ENCODE data around the gene ZNF593OS.

Gene ZNF593OS

GRCh38 chr1:26125946-26126320 lies 45.7 kb downstream of the ZNF593OS start:
- no peak for DNase-seq

DNA sequence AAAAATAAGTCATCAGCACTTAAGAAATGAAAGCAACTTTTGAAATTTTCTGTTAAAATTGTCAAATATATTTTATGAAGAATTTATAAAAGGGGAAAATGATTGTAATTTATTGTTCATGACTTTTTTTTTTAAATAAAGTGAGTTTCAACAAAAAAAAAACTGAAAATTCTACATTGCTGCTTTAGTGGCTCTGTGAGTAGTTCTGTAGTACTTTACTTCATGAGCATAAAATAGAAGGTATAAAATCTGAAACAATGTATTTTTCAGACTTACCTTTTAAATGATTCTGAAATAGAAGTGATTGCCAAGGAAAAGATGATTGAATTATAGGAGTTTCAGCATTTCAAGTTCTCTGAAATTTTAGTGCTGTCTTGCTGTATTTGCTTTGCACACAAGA lies 46.2 kb downstream of the ZNF593OS start:
- DNase-seq: no peak

DNA sequence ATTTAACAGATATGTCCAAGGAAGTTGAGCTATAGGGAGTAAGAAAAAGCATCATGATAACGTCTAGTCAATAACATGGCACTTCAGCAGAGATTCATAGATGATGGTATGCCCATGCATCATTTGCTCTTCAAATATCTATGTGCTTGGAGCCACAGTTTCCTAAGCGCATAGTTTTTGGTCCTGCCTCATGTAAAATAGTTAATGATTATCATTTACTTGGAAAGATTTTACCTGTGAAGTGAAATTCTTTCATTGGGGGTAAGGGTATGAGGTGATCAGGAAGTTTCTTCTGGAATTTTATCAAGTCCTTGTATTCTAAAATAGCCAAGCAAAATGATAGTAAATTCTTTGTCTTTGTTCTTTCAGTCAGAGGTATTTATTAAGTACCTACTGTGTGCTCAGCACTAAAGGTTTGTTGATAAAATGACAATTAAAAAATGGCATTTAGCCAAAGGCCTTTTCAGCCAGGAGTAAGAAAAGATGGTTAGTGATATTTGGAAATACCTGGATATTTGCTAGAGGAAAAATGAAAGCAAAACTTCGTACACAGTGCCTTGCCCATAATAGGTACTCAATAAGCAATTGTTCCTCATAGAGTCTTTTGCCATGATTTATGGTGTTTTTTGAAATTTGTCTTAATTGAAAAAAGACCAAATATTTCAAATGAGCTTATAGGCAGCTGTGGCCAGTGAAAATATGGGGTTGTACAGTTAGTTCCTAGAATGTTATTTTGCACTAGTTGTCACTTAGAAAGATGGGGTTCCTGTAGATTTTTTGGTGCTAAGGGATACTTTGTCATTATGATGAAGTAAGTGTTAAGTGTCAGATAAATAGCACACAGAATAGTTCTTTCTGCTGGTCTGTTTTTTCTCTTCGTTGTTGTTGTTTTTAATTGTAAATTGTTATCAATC lies 47.0 kb downstream of the ZNF593OS start:
- no peak for DNase-seq

DNA sequence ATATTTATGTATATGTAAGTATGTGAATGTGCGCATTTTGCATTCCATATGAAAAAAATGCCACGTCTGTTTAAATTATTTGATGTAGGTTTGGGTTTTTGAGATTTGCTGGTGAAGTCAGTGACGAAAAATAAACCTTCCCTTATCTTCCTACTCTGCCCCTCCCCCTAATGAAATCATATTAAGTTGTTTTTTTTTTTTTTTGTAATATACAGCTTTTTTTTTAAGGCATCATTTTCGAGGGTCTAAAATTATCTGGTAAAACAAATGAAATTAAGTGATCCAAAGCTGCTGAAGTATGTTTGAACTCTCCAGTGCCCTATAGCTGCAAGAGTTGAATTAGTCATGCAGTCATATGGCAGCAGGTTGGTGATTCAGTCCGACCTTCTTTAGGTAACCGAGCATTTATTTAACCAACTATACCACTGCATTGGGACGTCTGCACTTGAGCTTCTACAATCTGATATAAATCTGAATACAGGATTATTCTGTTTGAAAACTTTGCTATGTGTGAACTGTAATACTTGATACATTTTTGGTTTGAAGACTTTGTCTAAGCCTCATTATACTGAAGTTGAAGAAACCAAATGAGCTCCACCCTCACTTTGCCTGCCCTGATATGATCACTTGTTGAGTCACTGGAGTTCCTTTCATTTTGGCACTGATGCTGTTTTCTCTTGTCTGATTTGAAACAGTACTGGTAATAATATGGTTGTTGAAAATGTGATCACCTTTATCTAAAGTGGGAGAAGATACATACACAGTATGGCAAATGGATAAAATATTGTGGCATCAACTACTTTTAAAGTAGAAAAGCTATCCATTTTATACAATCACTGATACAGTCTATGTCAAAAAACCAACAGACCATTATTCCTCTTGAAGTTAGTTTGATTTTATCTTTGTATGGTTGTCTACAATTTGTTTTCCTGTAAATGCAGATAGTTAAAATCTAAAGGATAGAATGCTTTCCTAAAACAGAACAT lies 48.4 kb downstream of the ZNF593OS start:
- no peak for DNase-seq

DNA sequence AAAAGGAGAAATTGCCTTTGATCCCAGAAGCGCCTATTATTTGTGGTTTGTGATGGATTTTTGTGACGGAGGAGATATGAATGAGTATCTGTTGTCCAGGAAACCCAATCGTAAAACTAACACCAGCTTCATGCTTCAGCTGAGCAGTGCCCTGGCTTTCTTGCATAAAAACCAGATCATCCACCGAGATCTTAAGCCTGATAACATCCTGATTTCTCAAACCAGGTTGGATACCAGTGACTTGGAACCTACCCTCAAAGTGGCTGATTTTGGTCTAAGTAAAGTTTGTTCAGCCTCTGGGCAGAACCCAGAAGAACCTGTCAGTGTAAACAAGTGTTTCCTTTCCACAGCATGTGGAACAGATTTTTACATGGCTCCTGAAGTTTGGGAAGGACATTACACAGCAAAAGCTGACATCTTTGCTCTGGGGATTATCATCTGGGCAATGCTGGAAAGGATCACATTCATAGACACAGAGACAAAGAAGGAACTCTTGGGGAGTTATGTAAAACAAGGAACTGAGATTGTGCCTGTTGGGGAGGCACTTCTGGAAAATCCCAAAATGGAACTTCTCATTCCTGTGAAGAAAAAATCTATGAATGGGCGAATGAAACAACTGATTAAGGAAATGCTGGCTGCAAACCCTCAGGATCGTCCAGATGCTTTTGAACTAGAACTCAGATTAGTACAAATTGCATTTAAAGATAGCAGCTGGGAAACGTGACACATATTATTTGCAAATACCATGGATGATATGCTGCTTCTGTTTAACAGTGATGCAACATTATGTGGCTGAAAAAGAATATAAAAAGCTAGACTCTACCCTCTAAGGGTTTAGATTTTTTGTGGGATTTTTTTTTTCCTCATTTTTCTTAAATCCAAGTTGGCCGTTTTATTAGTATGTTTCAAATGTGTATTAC lies 49.5 kb downstream of the ZNF593OS start:
- DNase-seq: no peak

DNA sequence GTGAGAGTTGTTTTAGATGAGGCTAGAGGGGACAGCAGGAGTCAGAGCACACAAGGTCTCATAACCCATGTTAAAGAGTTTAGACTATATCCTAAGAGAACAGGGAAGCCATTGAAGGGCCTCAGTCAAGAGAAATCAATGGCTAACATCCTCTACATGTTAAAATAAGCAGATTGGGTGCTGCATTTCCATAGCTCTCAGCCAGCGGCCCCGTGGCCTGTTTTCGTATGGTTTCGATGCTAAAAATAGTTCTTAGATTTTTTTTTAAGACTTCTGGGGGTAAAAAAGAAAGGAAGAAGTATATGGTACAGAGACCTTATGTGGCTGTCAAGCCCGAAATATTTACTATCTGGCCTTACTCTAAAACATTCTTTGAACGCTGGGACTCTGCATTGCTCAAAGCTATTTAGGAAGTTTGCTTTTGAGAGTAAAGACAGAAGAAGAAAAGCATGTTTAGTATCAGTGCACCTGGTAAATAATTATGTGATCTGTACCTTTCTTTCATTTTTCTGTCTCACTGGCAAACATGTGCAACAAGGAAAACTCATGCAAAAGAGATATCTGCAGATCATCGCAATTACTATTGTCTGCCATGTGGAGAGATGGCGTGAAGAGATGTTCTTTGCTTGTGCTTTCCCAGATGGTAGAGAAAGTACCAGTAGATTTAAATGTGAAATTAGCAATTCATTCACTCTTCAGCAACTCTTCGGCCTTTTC lies 51.6 kb downstream of the ZNF593OS start:
- DNase-seq: no peak

Measured in CD4-positive, alpha-beta T cell treated with Interleukin-15 for 1 hour (primary cell).